ENCODE data around the gene DAW1.
"Not testable (repeated sequence)": the region's sequence is repeated elsewhere in the genome, so short reads cannot be mapped to it uniquely, and the experiment has no call there.

DAW1 gene, protein sequence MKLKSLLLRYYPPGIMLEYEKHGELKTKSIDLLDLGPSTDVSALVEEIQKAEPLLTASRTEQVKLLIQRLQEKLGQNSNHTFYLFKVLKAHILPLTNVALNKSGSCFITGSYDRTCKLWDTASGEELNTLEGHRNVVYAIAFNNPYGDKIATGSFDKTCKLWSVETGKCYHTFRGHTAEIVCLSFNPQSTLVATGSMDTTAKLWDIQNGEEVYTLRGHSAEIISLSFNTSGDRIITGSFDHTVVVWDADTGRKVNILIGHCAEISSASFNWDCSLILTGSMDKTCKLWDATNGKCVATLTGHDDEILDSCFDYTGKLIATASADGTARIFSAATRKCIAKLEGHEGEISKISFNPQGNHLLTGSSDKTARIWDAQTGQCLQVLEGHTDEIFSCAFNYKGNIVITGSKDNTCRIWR

DNA sequence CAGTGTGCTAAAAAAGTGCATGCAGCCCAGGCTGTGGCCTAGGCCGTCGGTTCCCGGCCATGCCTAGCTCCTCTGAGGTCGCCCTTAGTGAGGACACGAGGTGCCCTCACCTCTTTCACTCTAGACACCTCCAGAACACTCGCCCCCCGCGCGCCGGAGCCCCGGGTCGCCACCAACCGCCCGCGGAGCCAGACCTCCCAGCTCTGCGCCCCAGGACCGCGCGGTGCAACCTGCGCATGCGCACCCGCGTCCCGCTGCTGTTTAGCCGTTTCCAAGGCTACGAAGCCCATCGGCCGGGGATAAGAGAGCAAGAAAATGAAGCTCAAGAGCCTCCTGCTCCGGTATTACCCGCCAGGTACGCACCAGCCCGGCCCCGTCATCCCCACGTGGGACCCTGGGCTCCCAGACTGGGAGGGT is at the start of gene DAW1:
DAW1 (plus strand) TSS at position 257 of the 417 bp plus-strand sequence; CDS start at position 316, 59 bp downstream.
- peak; percentile 70 for DNase-seq (ENCODE audit: low read depth)

DNA sequence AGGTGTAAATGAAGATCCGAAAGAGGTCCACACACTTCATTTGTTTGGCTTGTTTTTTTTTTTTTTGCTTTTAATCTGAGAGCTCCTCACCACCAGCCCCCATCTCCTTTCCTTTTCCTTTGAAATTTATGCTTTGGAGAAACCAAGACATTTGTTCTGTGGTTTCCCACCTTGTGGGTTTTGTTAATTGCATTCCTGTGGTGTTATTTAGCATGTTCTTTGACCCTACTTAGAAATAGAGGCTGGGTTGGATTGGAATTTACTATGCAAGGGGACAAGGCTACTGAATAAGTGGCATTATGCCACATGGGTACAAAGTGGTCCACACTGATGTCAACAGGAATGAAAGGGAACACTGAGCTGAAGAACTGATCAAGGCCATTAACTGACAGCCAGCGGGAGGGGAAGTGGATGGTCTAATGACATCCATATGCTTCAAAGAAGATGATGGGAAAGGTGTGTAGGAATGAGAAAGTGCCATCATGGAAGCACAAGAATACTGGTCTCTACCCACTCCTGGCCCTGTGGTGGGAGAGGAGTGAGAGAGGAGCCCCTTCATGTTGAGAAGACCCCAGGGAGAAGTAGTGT is 48.9 kb upstream of the DAW1 start:
- DNase-seq (ENCODE audit: low read depth): no peak

DNA sequence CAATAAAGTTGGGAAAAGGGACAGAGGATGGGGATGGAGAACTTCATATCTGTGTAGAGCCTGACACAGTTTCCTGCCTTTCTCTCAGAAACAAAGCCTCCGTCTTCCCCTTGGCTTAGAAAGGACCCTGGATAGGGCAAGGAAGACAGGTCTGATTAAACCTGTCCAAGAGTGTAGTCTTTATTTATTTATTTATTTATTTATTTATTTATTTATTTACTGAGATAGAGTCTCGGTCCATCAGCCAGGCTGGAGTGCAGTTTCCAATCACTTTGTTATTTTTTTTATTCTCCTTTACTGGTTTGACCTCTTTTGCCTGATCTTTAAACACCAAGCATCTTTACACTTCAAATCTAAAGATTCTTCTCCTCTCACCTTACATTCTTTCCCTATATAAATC is 47.5 kb upstream of the DAW1 start:
- DNase-seq (ENCODE audit: low read depth): no peak

DNA sequence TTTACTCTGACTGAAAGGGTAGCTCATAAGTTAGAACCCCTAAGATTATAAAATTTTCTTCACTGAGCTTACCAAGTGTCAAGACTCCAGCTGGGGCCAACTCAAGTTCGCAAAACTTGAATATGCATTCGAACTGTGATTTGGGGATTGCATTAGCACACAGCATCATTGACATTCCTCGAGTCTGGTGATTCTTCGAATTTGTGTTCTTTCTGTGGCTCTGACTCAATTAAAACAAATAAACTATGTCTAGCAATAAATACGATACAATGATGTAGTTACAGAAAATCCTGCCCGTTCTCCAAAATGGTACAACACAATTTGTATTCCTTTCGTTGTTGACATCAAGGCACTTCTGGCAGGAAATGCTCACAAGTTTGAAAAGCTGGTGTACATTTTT is 46.7 kb upstream of the DAW1 start:
- DNase-seq (ENCODE audit: low read depth): peak; percentile 79

DNA sequence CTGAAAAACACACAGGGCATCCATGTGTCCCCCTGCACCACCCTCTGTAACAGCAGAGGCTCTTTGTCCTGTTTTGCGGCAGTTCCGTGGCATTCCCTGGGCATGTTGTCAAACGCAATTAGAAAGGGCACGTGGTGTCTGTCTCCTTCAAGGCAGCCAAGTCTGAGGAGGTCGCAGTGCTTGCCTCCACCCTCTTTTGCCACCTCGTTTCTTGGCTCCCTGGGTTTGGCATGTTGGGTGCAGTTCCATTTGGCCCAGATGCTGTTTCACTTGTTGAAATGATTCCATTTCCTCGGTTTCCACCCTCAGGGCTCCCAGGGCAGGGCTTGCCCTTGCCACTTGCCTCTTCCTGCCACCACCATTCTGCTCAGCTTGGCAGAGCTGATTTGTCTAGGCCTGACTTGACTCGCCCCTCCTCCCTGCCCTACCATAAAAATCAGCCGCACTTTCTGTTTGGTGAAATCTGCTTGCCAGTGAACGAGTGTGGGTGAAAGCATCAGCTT is 45.4 kb upstream of the DAW1 start:
- DNase-seq (ENCODE audit: low read depth): no peak

DNA sequence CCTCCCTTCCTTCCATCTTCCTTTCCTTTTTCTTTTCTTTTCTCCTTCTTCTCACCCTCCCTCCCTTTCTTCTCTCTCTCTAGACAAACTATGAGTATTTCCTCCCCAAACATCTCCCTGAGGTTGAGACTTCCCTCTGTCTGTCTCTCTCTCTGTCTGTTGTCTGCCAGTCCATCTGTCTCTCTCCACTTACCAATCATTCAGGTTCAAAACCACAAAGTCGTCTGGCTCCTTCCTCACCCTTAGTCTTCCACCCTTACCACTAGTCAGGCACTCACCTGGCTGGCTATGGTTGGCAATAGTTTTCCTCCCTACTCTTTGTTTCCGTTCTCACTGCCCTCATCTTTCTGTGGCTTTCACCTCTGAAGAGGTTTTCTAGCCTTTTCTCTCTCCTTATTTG is 44.9 kb upstream of the DAW1 start:
- no peak for DNase-seq (ENCODE audit: low read depth)

DNA sequence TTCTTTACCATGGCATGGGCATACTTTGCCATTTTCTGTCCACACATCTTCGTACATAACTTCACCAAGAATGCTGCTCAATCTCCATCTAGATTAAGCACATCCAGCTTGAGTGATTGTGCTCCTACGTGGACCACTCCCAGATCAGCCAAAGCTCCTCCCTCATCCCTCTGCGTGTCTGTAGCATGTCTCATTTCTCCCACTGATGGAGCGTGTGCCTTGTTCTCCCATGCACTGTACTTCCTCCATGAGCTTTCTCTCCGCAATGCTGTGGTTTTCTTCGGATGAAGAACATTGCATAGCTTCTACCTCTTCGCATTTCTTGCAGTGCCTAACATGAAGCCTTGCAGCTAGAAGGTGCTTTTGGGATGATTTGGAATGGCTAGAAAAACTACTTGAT is 44.3 kb upstream of the DAW1 start:
- DNase-seq (ENCODE audit: low read depth): no peak

DNA sequence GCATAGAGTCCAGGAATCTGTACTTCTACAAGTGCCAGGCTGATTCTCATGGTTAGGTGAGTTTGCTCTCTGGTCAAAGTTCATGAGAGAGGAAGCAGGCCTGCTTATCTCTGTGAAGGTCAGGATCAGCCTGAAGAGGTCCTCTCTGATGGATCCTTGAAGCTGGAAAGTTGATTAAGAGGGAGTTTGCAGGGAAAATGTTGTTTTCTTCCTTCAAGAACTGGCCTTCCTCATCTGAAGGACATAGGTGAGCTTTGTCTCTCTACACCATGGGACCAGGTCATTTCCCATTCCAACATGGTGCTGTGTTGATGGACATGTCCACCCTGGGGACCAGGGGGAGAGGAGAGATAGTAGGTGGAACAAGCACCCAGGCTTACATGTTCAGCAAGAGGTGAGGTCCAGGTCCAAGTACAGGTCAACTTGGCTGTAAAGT is 42.9 kb upstream of the DAW1 start:
- DNase-seq (ENCODE audit: low read depth): no peak

DNA sequence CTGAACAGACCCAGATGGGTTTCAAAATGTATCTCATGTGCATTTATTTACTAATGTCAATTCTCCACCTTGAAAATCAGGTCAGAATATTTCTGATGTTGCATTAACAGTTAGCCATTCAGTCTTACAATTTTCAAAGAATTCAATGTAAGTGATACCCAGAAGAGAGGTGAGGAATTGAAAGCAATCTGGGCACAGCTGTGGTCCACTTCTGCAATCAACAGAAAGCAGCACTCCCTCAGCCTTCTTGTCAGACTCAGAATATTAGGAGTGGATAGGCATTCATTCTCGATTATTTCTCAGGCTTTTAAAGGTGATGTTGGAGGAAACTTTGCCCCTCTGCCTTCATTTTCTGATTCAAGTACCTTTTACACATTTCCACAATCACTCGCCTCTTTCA is 42.1 kb upstream of the DAW1 start:
- no peak for DNase-seq (ENCODE audit: low read depth)

DNA sequence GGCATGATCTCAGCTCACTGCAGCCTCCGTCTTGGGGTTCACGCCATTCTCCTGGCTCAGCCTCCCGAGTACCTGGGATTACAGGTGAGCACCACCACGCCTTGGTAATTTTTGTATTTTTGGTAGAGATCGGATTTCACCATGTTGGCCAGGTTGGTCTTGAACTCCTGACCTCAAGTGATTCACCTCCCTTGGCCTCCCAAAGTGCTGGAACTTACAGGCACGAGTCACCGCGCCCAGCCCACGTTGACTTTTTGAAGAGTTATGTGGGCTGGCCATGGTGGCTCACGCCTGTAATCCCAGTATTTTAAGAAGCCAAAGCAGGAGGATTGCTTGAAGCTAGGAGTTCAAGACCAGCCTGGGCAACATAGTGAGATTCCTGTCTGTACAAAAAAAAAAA is 37.0 kb upstream of the DAW1 start:
- no peak for DNase-seq (ENCODE audit: low read depth)

DNA sequence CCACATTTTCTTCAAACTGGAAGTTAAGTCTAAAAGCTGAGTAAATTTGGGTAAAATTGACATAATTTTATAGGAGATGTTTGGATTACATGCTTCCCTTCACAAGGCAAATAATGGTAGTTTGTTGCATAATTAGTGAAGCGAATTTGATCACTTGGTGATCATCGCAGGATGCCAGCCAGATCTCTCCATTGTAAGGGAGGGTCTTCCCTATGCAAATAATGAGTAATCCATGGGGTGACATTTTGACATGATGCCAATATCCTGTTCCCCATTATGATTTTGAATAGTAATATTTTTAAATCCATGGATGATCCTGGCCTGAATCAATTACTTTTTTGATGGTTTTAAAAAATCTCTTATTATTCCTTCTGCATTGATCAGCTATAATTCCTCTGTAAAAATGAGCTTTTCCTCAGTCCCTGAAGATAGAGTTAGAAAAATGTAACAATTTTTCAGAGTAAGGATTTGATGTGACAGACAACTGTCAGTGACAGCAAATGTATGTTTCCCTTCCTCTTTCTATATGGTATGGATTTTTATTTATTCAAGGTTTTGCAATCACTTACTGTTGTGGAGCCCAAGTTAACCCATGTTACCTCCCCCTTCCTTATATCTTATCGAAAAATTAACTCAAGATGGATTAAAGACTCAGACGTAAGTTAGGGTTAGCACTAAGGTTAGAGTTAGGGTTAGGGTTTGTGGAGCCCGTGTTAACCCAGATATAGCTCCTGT is 36.3 kb upstream of the DAW1 start:
- DNase-seq (ENCODE audit: low read depth): no peak

DNA sequence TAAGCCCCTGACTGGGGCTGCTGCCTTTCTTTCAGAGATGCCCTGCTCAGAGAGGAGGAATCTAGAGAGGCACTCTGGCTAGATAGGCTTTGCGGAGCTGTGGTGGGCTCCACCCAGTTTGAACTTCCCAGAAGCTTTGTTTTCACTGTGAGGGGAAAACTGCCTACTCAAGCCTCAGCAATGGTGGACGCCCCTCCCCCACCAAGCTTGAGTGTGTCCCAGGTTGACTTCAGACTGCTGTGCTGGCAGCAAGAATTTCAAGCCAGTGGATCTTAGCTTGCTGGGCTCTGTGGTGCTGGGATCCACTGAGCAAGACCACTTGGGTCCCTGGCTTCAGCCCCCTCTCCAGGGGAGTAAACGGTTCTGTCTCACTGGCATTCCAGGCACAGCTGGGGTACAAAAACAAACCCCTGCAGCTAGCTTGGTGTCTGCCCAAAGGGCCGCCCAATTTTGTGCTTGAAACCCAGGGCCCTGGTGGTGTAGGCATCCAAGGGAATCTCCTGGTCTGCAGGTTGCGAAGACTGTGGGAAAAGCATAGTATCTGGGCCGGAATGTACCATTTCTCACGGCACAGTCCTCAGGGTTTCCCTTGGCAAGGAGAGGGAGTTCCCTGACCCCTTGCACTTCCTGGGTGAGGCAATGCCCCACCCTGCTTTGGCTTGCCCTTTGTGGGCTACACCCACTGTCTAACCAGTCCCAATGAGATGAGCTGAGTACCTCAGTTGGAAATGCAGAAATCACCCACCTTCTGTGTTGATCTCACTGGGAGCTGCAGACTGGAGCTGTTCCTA is 31.9 kb upstream of the DAW1 start:
- not testable (repeated sequence) for DNase-seq (ENCODE audit: low read depth)

DNA sequence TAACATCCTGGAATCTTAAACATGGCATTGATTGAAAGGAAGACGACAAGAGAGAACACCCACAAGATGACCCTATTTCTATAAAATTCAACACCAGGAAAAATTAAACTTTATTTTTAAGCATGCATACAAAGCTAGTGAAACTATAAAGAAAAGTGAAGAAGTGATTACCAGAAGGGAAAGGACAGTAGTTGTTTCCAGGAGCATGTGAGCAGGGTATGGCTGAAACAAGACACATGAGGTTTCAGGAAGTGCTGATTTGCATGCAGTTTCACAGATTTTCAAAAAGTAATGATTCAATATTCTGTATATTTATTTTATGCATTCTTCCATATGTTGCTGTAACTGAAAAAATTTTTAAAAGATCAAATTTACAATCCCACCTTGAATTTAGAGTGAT is 24.6 kb upstream of the DAW1 start:
- no peak for DNase-seq (ENCODE audit: low read depth)

DNA sequence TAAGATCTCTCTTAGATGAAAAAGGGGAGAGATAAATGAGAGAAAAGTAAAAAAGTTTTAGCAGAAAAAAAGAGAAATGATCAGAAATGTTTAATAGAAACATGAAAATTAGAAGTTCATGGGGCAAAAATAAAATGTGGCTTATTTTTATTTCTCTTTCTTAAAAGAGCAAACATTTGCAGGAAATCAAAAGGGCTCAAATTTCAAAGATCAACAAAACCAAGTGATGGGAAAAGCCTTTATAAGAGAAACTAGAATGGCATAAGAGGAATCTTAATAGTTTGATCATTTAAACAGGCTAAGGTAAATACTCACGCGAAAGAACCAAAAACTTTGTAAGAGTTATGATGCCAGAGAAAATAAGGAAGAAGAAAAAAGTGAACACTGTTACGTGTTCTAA is 23.3 kb upstream of the DAW1 start:
- no peak for DNase-seq (ENCODE audit: low read depth)

DNA sequence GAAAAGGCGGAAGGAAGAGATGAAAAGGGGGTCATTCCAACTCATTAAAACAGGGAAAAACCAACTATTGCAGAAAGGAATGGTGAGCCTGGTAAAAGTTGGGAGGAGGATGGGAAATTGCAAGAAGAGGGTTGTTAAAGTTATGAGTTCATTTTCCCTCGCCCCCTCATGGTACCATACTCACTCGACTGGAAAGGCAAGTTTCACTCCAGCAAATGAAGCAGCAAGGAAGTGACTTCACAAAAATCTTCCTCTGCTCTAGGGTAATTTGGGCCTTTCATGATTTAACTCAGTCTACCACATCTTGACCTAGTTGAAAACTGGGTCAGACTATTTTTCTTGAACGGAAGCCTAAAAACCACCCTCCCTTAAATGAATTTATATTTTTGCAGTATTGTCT is 22.8 kb upstream of the DAW1 start:
- no peak for DNase-seq (ENCODE audit: low read depth)

DNA sequence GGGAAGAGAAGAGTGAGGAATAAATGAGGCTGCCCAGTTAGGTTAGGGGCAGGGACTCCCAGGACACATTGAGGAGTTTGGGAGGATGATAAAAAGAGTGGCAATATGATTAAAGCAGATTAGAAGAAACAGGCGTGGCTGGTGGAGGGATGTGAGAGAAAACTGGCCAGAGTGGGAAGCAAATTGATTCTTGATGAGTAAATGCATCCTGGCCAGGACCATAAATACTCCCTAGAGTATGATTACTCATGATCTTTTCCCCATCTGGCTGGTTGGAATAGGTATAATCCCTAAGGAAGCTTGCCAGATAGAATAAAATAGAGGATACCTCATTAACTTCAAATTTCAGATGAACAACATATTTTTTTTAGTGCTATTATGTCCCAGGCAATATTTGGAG is 21.5 kb upstream of the DAW1 start:
- DNase-seq (ENCODE audit: low read depth): peak; percentile 39

DNA sequence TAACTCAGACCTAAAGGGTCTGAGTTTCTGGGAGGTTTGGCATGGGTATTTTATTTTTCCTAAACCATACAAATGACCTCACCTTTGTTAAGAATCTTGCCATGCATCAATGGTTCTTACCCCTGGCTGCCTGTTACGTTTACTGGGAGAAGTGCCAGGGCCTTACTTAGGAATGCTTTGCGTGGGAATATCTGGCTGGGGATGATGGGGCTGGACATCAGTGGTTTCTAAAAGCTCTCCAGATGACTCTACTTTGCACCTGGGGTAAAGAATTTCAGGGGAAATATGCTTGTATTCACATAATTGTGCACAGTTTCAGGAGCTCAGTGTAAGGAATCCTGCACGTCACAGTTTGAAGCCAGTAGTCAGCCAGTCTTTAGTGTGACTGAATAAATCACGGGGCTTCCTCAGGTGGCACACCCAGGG is 18.2 kb upstream of the DAW1 start:
- peak; percentile 92 for DNase-seq (ENCODE audit: low read depth)

DNA sequence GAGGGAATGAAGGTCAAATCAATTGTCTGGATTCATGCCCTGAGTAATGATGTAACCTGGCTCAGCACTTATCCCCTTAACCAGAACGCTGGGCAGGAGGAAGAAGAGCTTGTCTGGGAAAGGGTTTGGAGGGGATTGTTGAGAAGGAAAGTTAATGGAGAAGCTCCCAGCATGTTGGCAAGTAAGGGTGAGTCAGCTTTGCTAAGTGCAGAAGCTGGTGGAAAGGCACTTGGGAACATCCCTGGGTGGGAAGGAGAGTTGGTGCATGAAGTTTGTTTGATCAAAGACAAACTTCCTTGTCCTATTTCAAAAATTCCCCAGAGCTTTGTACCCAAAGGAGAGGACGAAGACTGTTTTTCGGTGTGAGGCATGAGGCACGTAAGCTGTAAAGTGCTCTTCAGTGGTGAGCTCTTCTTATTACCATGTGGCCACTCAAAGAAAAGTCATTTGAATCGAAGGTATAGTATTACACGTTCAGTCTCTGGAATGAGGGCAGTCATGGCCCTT is 17.6 kb upstream of the DAW1 start:
- peak; percentile 32 for DNase-seq (ENCODE audit: low read depth)

DNA sequence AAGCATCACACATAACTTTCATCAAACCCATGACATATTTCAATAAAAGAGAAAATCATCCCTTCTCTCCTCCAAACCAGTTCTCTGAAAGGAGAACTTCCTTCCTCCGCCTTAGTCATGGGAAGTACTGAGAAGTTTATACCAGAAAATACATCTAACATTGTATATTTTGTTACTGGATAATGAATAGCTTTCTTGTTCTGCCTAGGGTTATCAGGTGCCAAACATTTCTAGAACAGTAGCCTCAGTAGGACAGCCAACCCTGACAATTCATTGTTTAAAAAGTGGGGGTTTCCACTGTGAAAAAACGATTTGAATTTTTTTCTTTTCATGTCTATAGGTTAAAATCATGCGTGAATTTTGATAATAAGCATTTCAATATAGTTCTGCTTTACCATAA is 16.0 kb upstream of the DAW1 start:
- DNase-seq (ENCODE audit: low read depth): no peak

DNA sequence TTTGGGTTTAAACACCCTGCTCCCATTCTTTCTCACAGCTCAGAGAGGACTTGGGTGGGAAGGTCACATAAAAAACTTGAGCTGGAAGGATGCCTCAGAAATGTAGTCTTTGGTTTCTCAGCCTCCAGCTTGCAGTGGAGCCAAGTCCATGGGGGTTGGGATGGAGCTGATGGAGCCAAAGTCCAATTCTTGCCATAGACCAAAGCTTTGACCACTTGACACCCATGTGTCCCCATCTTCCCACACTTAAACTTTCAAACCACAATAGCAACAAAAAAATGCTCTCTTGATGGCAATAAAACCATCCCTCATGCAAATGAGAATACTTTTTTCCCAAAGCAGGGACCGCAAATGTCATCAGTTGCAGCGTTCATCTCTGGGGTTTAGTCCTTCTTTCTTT is 14.7 kb upstream of the DAW1 start:
- no peak for DNase-seq (ENCODE audit: low read depth)

DNA sequence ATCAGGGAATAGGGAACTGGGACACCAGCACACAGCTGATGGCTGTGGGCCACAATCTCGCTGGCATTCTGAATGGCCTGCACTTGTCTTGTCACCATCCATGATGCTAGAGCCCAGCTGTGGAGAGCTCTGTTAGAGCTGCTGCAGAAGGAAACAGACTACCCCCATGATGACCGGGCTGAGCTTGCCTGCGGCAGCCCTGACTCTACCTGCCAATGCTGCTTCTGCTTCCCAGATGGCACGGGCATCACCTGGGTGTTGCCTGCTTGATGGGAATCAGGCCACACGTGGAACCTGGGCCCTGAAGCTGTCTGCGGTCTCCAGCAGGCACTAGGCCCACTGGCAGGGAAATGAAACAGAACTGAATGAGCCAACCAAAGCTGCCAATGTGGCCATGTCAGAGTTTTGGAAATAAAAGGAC is 11.2 kb upstream of the DAW1 start:
- DNase-seq (ENCODE audit: low read depth): no peak

DNA sequence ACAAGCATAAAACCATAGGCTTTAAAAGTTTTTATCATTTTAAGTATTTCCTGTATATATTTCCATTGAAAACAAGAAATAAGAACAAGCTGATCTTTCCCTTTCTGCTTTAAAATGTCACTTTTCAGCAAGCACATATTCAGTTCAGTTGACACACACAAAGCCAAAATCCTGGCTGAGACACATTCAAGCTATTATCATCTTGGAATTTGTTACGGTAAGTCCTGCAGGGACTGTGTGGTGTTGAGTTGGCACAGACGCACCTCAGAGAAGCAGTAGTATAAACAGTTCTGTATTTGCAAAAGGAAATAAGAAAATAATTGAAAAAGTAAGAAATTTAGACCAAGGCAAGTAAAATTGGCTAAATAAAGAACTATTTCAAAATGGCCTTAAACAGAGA is 10.4 kb upstream of the DAW1 start:
- peak; percentile 25 for DNase-seq (ENCODE audit: low read depth)
